ENCODE results near the gene DUSP2. TPM values are rescaled to one million over a fixed set of nuclear protein-coding genes. Genes with fewer than 3 reads are reported as not detected.

DUSP2 gene
- polyA plus RNA-seq, 3 donors, result 48.4 to 392 (median 66.1) TPM

DNA sequence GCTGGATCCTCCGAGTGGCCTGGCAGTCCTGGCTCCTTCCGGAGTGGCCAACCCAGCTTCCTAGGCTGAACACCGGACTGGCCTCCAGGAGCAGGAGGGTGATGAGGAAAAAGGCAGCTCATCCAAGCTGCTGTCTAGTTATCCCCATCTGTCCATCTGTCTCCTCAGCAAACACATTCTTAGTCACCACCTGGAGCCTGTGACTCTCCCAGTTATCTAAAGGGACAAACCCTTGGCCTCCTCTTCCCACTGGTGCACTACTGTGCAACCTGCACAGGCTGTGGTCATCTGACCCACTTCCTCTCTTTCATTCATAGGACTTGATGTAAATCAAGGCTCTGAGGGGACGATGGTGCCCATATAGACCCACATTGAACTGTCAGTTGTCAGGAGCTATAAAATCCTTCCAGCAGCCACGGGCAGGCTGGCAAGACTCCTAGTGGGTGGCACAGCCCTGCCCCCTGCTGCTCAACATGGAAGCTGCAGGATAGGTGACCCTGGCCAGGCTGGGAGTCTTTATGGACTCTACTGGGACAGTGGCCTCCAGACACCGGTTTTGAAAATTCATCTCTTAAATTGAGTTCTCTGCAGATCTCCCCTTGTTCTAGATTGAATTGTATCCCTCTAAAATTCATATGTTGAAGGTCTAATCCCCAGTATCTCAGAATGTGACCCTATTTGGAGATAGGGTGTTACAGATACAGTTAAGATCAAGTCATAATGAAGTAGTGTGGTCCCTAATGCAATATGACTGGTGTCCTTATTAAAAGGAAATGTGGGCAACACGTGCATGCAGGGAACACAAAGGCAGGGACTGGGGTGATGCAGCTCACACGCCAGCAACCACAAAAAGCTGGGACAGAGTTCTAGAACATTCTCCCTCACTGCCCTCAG lies 29.3 kb upstream of the DUSP2 start:
- Histone ChIP-seq H3K79me2 (ENCODE audit: insufficient read depth, low read length) (no peaks in the 10 kb centered on the region), H3K27ac (ENCODE audit: low read depth in 1 of 2, low read length in 2 of 2) (no peak overlapping the region), H3K36me3 (replicated peaks in 1 of 2; ENCODE audit: control insufficient read depth in 1 of 2, insufficient read depth in 2 of 2, low read length in 2 of 2) (no peaks in the 10 kb centered on the region), H4K20me1 (ENCODE audit: insufficient read depth, low read length) (no peaks in the 10 kb centered on the region), H2AFZ (ENCODE audit: insufficient read depth, low read depth, low read length, poor library complexity, severe bottlenecking) (peak overlapping the region; percentile 1), H3K27me3 (ENCODE audit: control insufficient read depth in 2 of 2, insufficient read depth in 2 of 2, low read length in 2 of 2) (no peaks in the 10 kb centered on the region), H3K9ac (ENCODE audit: insufficient read depth, low read length, poor library complexity, severe bottlenecking) (no peak overlapping the region), H3K4me2 (replicated peaks; ENCODE audit: extremely low read depth, low read length, poor library complexity, severe bottlenecking) (no peak overlapping the region), H3K4me1 (ENCODE audit: control insufficient read depth in 1 of 2, insufficient read depth in 2 of 2, low read length in 2 of 2) (no peaks in the 10 kb centered on the region), H3K9me3 (replicated peaks in 1 of 2; ENCODE audit: control insufficient read depth in 1 of 2, insufficient read depth in 1 of 2, low read length in 2 of 2) (no peaks in the 10 kb centered on the region), H3K4me3 (replicated peaks in 1 of 3; ENCODE audit: low read depth in 2 of 3, low read length in 3 of 3) (no peak overlapping the region)
- TF ChIP-seq, protein P1, sequence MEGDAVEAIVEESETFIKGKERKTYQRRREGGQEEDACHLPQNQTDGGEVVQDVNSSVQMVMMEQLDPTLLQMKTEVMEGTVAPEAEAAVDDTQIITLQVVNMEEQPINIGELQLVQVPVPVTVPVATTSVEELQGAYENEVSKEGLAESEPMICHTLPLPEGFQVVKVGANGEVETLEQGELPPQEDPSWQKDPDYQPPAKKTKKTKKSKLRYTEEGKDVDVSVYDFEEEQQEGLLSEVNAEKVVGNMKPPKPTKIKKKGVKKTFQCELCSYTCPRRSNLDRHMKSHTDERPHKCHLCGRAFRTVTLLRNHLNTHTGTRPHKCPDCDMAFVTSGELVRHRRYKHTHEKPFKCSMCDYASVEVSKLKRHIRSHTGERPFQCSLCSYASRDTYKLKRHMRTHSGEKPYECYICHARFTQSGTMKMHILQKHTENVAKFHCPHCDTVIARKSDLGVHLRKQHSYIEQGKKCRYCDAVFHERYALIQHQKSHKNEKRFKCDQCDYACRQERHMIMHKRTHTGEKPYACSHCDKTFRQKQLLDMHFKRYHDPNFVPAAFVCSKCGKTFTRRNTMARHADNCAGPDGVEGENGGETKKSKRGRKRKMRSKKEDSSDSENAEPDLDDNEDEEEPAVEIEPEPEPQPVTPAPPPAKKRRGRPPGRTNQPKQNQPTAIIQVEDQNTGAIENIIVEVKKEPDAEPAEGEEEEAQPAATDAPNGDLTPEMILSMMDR (IDR thresholded peaks at IDR 0.05), result peak; percentile 94
- WGBS (ENCODE audit: insufficient coverage), result 35% methylated on average over 5 of the region's 8 CpGs
- H3K4me3 Mint-ChIP-seq, result no peak overlapping the region
- intact Hi-C loops (cut with micrococcal nuclease), result loop anchor here (1.0 to 10.0 kb wide), 5 partner anchors 36 to 180 kb away; partner anchors contain the start of genes ASTL (in 2 of the 2), ADRA2B (in 1 of the 2) and ANKRD36C (in 1 of the 2)
- H3K4me1 Mint-ChIP-seq, result peaks cover 2% of the 10 kb centered on the region
- DNase-seq, result peak; percentile 67 to 81 (median 79)
- H3K9me3 Mint-ChIP-seq, result peaks cover 0 to 1% (median 0%) of the 10 kb centered on the region in 7 donors
- H3K36me3 Mint-ChIP-seq, result no peaks in the 10 kb centered on the region
- H3K27ac Mint-ChIP-seq, result peak overlapping the region in 2 of 7 donors; percentile 7 to 88
- H3K27me3 Mint-ChIP-seq (ENCODE audit: low read depth in 3 of 3), result peaks cover 0 to 6% (median 4%) of the 10 kb centered on the region in 3 donors

DNA sequence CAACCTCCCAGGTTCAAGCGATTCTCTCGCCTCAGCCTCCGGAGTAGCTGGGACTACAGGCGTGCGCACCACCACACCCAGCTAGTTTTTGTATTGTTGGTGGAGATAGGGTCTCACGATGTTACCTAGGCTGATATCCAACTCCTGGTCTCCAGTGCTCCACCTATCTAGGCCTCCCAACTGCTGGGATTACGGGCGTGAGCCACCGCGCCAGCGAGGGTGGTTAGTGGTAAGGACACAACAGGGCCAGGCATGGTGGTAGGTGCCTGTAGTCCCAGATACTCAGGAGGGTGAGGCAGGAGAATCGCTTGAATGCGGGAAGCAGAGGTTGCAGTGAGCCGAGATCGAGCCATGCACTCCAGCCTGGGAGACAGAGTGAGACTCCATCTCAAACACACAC lies 26.6 kb upstream of the DUSP2 start:
- H4K20me1 ChIP-seq (ENCODE audit: insufficient read depth, low read length), result no peaks in the 10 kb centered on the region
- H3K4me2 ChIP-seq (replicated peaks; ENCODE audit: extremely low read depth, low read length, poor library complexity, severe bottlenecking), result no peak overlapping the region
- no peak overlapping the region for H3K4me3 ChIP-seq (replicated peaks in 1 of 3; ENCODE audit: low read depth in 2 of 3, low read length in 3 of 3)
- H3K27ac ChIP-seq (ENCODE audit: low read depth in 1 of 2, low read length in 2 of 2), result no peak overlapping the region
- TF ChIP-seq, protein P1 (IDR thresholded peaks at IDR 0.05), result no peak
- H3K9me3 ChIP-seq (replicated peaks in 1 of 2; ENCODE audit: control insufficient read depth in 1 of 2, insufficient read depth in 1 of 2, low read length in 2 of 2), result no peaks in the 10 kb centered on the region
- no peaks in the 10 kb centered on the region for H3K36me3 ChIP-seq (replicated peaks in 1 of 2; ENCODE audit: control insufficient read depth in 1 of 2, insufficient read depth in 2 of 2, low read length in 2 of 2)
- no peak for DNase-seq
- H3K9ac ChIP-seq (ENCODE audit: insufficient read depth, low read length, poor library complexity, severe bottlenecking), result no peak overlapping the region
- no peaks in the 10 kb centered on the region for H3K79me2 ChIP-seq (ENCODE audit: insufficient read depth, low read length)
- H3K4me1 ChIP-seq (ENCODE audit: control insufficient read depth in 1 of 2, insufficient read depth in 2 of 2, low read length in 2 of 2), result no peaks in the 10 kb centered on the region
- Mint-ChIP-seq H3K4me1 (peaks cover 2% of the 10 kb centered on the region), H3K36me3 (no peaks in the 10 kb centered on the region), H3K27ac (peak overlapping the region in 2 of 7 donors; percentile 12 to 15), H3K27me3 (ENCODE audit: low read depth in 3 of 3) (peaks cover 0 to 6% (median 2%) of the 10 kb centered on the region in 3 donors), H3K4me3 (no peak overlapping the region), H3K9me3 (peaks cover 0 to 2% (median 0%) of the 10 kb centered on the region in 7 donors)
- no peaks in the 10 kb centered on the region for H3K27me3 ChIP-seq (ENCODE audit: control insufficient read depth in 2 of 2, insufficient read depth in 2 of 2, low read length in 2 of 2)
- intact Hi-C loops (cut with micrococcal nuclease), result loop anchor here in 1 of 2 donors (10.0 kb wide), 3 partner anchors 57 to 177 kb away; partner anchors contain the start of genes ADRA2B and ANKRD36C
- H2AFZ ChIP-seq (ENCODE audit: insufficient read depth, low read depth, low read length, poor library complexity, severe bottlenecking), result no peak overlapping the region
- WGBS (ENCODE audit: insufficient coverage), result 96% methylated on average over 11 of the region's 15 CpGs
